Fibroblast of lung (primary cell): Measurements from ENCODE around the gene THAP9.

Experiments used
- EZH2 ChIP-seq: IDR thresholded peaks from 2 replicates; pipeline ENCODE4 v1.5.1; 2012; ENCODE audit warnings: low read length, control low read depth, mild to moderate bottlenecking; ENCODE audit errors: missing control alignments
- TF ChIP-seq, protein P1 (sequence below), 2 donors: IDR thresholded peaks in 1 of 2; conservative IDR thresholded peaks in 1 of 2; 1 replicate in 1 of 2; 2 replicates in 1 of 2; pipeline ENCODE4 v1.5.1; 2011 to 2012; ENCODE audit warnings: low read length in 2 of 2, control low read depth in 1 of 2, inconsistent platforms in 1 of 2, low read depth in 1 of 2, mild to moderate bottlenecking in 1 of 2

DNA sequence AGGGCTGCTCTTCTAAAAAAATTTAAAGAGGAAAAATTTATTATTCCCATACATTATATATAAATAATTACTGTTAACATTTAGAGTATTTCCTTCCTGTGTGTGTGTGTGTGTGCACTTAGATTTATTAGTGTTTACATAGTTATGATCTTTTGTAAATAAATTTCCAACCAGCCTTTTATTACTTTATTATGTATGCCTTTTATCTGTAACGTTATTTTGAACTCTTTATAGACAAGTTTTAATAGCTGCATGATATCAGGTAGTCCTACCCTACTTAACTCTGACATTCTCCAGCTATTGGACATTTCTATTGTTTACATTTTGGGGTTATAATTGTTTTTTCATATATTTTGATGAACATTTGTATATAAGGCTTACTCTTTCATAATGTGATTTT is 8.8 kb downstream of the THAP9 start:
- TF ChIP-seq, protein P1, sequence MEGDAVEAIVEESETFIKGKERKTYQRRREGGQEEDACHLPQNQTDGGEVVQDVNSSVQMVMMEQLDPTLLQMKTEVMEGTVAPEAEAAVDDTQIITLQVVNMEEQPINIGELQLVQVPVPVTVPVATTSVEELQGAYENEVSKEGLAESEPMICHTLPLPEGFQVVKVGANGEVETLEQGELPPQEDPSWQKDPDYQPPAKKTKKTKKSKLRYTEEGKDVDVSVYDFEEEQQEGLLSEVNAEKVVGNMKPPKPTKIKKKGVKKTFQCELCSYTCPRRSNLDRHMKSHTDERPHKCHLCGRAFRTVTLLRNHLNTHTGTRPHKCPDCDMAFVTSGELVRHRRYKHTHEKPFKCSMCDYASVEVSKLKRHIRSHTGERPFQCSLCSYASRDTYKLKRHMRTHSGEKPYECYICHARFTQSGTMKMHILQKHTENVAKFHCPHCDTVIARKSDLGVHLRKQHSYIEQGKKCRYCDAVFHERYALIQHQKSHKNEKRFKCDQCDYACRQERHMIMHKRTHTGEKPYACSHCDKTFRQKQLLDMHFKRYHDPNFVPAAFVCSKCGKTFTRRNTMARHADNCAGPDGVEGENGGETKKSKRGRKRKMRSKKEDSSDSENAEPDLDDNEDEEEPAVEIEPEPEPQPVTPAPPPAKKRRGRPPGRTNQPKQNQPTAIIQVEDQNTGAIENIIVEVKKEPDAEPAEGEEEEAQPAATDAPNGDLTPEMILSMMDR (conservative IDR thresholded peaks at IDR 0.05 in 1 of 2, IDR thresholded peaks at IDR 0.05 in 1 of 2; ENCODE audit: low read depth in 1 of 2, low read length in 2 of 2): no peak
- TF ChIP-seq EZH2: no peak
